Testis (tissue), 3 donors: ENCODE data around the gene FHOD3. TPM values are rescaled to one million over a fixed set of nuclear protein-coding genes. Genes with fewer than 3 reads are reported as not detected.

Experiments
- DNase-seq: peaks from one replicate; pipeline ENCODE4 v3.0.0-alpha.2; 2019
- H3K27ac ChIP-seq, 2 donors: fragments of 200-600 bp; sonication (generic); one replicate each; pipeline ENCODE4 v1.5.1; 2019
- H3K27me3 ChIP-seq: fragments of 200-600 bp; sonication (generic); one replicate; pipeline ENCODE4 v1.5.1; 2019
- H3K36me3 ChIP-seq: fragments of 200-600 bp; sonication (generic); one replicate; pipeline ENCODE4 v1.5.1; 2017; ENCODE audit warnings: low read depth; ENCODE audit errors: missing control alignments
- H3K4me1 ChIP-seq: fragments of 200-600 bp; sonication (generic); one replicate; pipeline ENCODE4 v1.5.1; 2019
- H3K4me3 ChIP-seq, 2 donors: fragments of 200-600 bp; sonication (generic); one replicate each; pipeline ENCODE4 v1.5.1; 2017 to 2019
- H3K9me3 ChIP-seq: fragments of 200-600 bp; sonication (generic); one replicate; pipeline ENCODE4 v1.5.1; 2017
- CTCF ChIP-seq, 3 experiments: fragments of 450-650 bp in 2 of 3; fragments of 200-600 bp in 1 of 3; sonication (generic) in 1 of 3; IDR thresholded peaks; one replicate each; pipeline ENCODE4 v1.5.1; 2016 to 2019; ENCODE audit warnings: antibody characterized with exemption in 3 of 3, mild to moderate bottlenecking in 2 of 3, moderate library complexity in 1 of 3
- POLR2A ChIP-seq: fragments of 450-650 bp; IDR thresholded peaks from one replicate; pipeline ENCODE4 v1.6.1; 2017; ENCODE audit warnings: antibody characterized with exemption, mild to moderate bottlenecking, moderate library complexity
- WGBS, 2 donors: methylation state at CpG; one replicate each; pipeline ENCODE4 v1.1.5; 2018; 5-methylcytosine and 5-hydroxymethylcytosine counted together
- intact Hi-C: fragments of 100-400 bp; cut with DNase I; formaldehyde crosslinking; loops from one replicate; pipeline ENCODE4 v1.15.1; 2023; ENCODE audit warnings: low total_unique reads
- polyA plus RNA-seq: library from polyadenylated mRNA; stranded (reverse); fragments of 350-450 nt; fragmentation: Illumina TruSeq; extraction: RNeasy Lipid Tissue Mini Kit (QIAGEN cat#74804); gene quantifications from one replicate; pipeline ENCODE4 v1.2.3, GENCODE V29; 2014; ENCODE audit warnings: low read depth, low replicate concordance; ENCODE audit not compliant: insufficient read depth
- total RNA-seq, 2 donors: library from RNA; depleted of rRNA; stranded (reverse); fragments of >200 nt; gene quantifications; one replicate each; pipeline ENCODE4 v1.2.3, GENCODE V29; 2016

Gene FHOD3
- total and polyA plus RNA-seq, 3 donors from 2014 or later: 6.5 to 46.8 (median 37.3) TPM

DNA sequence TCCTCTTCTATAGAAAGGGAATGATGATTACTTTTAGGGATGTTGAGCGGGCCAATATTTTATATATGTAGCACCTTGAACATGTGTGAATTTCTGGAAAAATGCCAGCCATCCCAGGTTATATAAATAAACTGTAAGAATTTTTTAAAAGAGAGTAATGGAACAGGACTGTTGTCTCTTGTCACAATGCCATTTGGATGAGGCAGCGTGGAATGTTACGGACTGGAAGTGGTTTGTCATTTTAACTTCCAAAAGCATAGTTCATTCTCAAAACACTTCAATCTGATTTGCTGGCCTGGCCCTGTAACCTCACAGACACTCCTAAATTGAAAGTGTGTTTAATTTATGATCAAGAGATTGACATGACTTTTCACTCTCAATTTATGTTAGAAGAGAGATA, 460.5 kb downstream of the FHOD3 start:
- Histone ChIP-seq H3K27me3 (no peaks in the 10 kb centered on the region), H3K36me3 (no peaks in the 10 kb centered on the region), H3K4me1 (no peaks in the 10 kb centered on the region), H3K9me3 (no peaks in the 10 kb centered on the region), H3K27ac (no peak overlapping the region), H3K4me3 (no peak overlapping the region)
- no peak for DNase-seq
- intact Hi-C loops: loop anchor here (5.0 kb wide), 1 partner anchor 71 kb away; no protein-coding TSS in a partner anchor
- WGBS, 2 donors: 79 to 92% methylated on average over 3 of the region's 3 CpGs
- no peak for TF ChIP-seq CTCF (IDR thresholded peaks at IDR 0.05)
- TF ChIP-seq POLR2A: no peak

GRCh38 chr18:36758623-36759022, 461.1 kb downstream of the FHOD3 start:
- intact Hi-C loops: loop anchor here (5.0 kb wide), 1 partner anchor 71 kb away; no protein-coding TSS in a partner anchor
- WGBS, 2 donors: 71 to 82% methylated on average over 10 of the region's 10 CpGs
- TF ChIP-seq POLR2A (no peak), CTCF (IDR thresholded peaks at IDR 0.05) (no peak)

DNA sequence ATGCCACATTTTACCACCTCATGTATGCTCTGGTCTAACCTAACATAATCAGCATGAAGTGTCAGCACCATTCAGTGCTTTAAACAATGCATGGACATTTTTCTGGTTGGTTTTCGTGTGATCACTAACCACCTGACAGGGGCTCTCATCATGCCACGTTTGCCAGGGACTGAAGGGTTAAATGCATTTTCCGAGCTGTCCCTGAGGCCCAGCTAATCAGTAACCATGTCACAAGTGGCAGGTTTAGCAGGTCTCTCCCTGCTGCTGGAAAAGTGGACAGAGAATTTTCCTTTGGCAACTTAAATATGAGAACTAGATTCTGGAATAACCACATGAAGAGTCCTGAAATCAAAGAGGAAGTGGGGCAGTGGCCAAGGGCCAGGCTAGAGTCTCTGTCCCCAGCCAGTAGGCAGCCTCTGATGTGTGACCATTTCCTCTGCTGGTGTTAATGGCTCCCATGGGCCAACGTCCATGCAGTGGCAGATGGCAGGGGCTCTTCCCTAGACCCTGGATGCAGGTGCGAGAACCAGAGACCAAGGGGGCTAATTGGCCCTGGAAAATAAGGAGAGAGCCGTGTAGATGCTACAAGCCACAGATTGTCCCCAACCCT, 461.8 kb downstream of the FHOD3 start:
- DNase-seq: no peak
- Histone ChIP-seq H3K9me3 (no peaks in the 10 kb centered on the region), H3K27ac (no peak overlapping the region), H3K36me3 (no peaks in the 10 kb centered on the region), H3K27me3 (no peaks in the 10 kb centered on the region), H3K4me1 (no peaks in the 10 kb centered on the region), H3K4me3 (no peak overlapping the region)
- intact Hi-C loops: loop anchor here (5.0 kb wide), 1 partner anchor 72 kb away; no protein-coding TSS in a partner anchor
- WGBS, 2 donors: 67 to 71% methylated on average over 6 of the region's 6 CpGs
- no peak for TF ChIP-seq POLR2A
- TF ChIP-seq CTCF (IDR thresholded peaks at IDR 0.05): no peak

More at GRCh38 chr18:36758623-36759022, 461.1 kb downstream of the FHOD3 start:
- no peak overlapping the region for H3K4me3 ChIP-seq
- no peak for DNase-seq
- no peaks in the 10 kb centered on the region for H3K4me1 ChIP-seq
- H3K27me3 ChIP-seq: no peaks in the 10 kb centered on the region
- no peaks in the 10 kb centered on the region for H3K36me3 ChIP-seq
- H3K9me3 ChIP-seq: no peaks in the 10 kb centered on the region
- no peak overlapping the region for H3K27ac ChIP-seq

- intact Hi-C loops: no loop called here
- DNase-seq: no peak
Measured at GRCh38 chr18:36760598-36760997, 463.1 kb downstream of the FHOD3 start.

More at GRCh38 chr18:36760598-36760997, 463.1 kb downstream of the FHOD3 start:
- Histone ChIP-seq H3K27me3 (no peaks in the 10 kb centered on the region), H3K9me3 (no peaks in the 10 kb centered on the region), H3K36me3 (no peaks in the 10 kb centered on the region), H3K27ac (no peak overlapping the region), H3K4me1 (no peaks in the 10 kb centered on the region), H3K4me3 (peak overlapping the region in 1 of 2 donors; percentile 36)
- WGBS, 2 donors: 66 to 88% methylated on average over 29 of the region's 29 CpGs
- TF ChIP-seq CTCF (IDR thresholded peaks at IDR 0.05) (no peak), POLR2A (no peak)
